HepG2 (cell line): ENCODE results near the gene FAM53B. TPM values are rescaled to one million over a fixed set of nuclear protein-coding genes. Genes with fewer than 3 reads are reported as not detected.

Experiments
- ATAC-seq: fragments of 200-7000 bp; cut with Tn5 transposase; 3 replicates; pipeline ENCODE4 v1.9.1; 2020; ENCODE audit warnings: mild to moderate bottlenecking, moderate library complexity
- BruUV-seq: library from RNA; stranded (reverse); fragments of 400-500 nt; replicated peaks from 2 replicates; lab custom pipeline; 2021; lab: Mats Ljungman, UMichigan
- CTCF ChIA-PET: fragments of 300-600 bp; formaldehyde crosslinking; extraction: SDS; loops from one replicate; lab custom pipeline; 2021; ENCODE audit warnings: low total read pairs, inconsistent platforms, low intra/inter-chr PET ratio; lab: Yijun Ruan, JAX
- POLR2A ChIA-PET: fragments of 350-600 bp; sonication (Branson Sonifier 250); formaldehyde crosslinking; loops from one replicate; lab custom pipeline; 2020; ENCODE audit warnings: antibody characterized with exemption, inconsistent platforms; lab: Yijun Ruan, JAX
- DNase-seq: peaks from one replicate; pipeline ENCODE4 v3.0.0-alpha.2; 2015; ENCODE audit warnings: low spot score
- FAIRE-seq: peaks from 3 replicates; lab custom pipeline; 2011; peaks lifted over from hg19 to GRCh38; lab: Jason Lieb, UNC
- H2AFZ ChIP-seq: one replicate; pipeline ENCODE4 v1.6.1; 2011; ENCODE audit warnings: low read length, inconsistent platforms
- H3K27ac ChIP-seq: fragments of 300-600 bp; 3 replicates; pipeline ENCODE4 v1.8.0; 2011; ENCODE audit warnings: mixed run types, mild to moderate bottlenecking, mixed read lengths, low read length, inconsistent platforms; ENCODE audit not compliant: insufficient read depth; ENCODE audit errors: extremely low read length
- H3K27me3 ChIP-seq, 2 experiments: fragments of 200-600 bp in 1 of 2; 2 replicates in 1 of 2; 3 replicates in 1 of 2; pipeline versions ENCODE4 v1.6.0 to v1.8.0; 2011; ENCODE audit warnings: low read length in 2 of 2, mild to moderate bottlenecking in 2 of 2, moderate library complexity in 2 of 2, inconsistent platforms in 1 of 2; ENCODE audit not compliant: insufficient read depth in 2 of 2, control insufficient read depth in 1 of 2
- H3K36me3 ChIP-seq, 2 experiments: fragments of 200-600 bp in 1 of 2; replicated peaks in 1 of 2; 2 replicates in 1 of 2; 3 replicates in 1 of 2; pipeline versions ENCODE4 v1.5.1 to v1.8.0; 2011; ENCODE audit warnings: low read length in 2 of 2, inconsistent platforms in 1 of 2; ENCODE audit not compliant: insufficient read depth in 2 of 2, control insufficient read depth in 1 of 2
- H3K4me1 ChIP-seq: 2 replicates; pipeline ENCODE4 v1.5.1; 2012; ENCODE audit warnings: low read length, inconsistent platforms; ENCODE audit not compliant: insufficient read depth
- H3K4me2 ChIP-seq: 2 replicates; pipeline ENCODE4 v1.6.0; 2011; ENCODE audit warnings: low read depth, low read length, inconsistent platforms
- H3K4me3 ChIP-seq, 3 experiments: fragments of 200-600 bp in 1 of 3; sonication (generic), shearing (Covaris generic) in 1 of 3; replicated peaks in 1 of 3; 2 replicates each; pipeline ENCODE4 v1.5.1; 2011 to 2016; ENCODE audit warnings: low read length in 3 of 3, inconsistent platforms in 2 of 3, low read depth in 2 of 3, mild to moderate bottlenecking in 2 of 3, control low read depth in 1 of 3, mixed read lengths in 1 of 3; ENCODE audit not compliant: insufficient read depth in 1 of 3
- H3K79me2 ChIP-seq: one replicate; pipeline ENCODE4 v1.6.1; 2011; ENCODE audit warnings: low read length, inconsistent platforms; ENCODE audit not compliant: insufficient read depth
- H3K9ac ChIP-seq: 2 replicates; pipeline ENCODE4 v1.6.0; 2011; ENCODE audit warnings: mild to moderate bottlenecking, low read depth, low read length, inconsistent platforms; ENCODE audit not compliant: insufficient read depth
- H3K9me3 ChIP-seq: 2 replicates; pipeline ENCODE4 v1.5.1; 2012; ENCODE audit warnings: mild to moderate bottlenecking, low read length
- H4K20me1 ChIP-seq: 2 replicates; pipeline ENCODE4 v1.6.0; 2011; ENCODE audit warnings: inconsistent platforms, mild to moderate bottlenecking, low read length, moderate library complexity; ENCODE audit not compliant: insufficient read depth
- AGO2 ChIP-seq: fragments of 200-400 bp; formaldehyde crosslinking; optimal IDR thresholded peaks from 2 replicates; pipeline ENCODE3; 2017; ENCODE audit warnings: mild to moderate bottlenecking, low read depth, low read length, moderate library complexity
- ARHGAP35 ChIP-seq: sonication (generic); formaldehyde crosslinking; IDR thresholded peaks from 2 replicates; pipeline ENCODE4 v1.9.0; 2022; ENCODE audit warnings: mild to moderate bottlenecking, inconsistent platforms, moderate library complexity, missing genetic modification reagents, borderline replicate concordance
- LCORL ChIP-seq, 2 experiments: fragments of 450-650 bp in 1 of 2; sonication (generic) in 1 of 2; formaldehyde crosslinking in 1 of 2; IDR thresholded peaks; 2 replicates each; pipeline versions ENCODE4 v1.5.0 to v1.6.1; 2017 to 2020; ENCODE audit warnings: antibody characterized with exemption in 1 of 2, missing genetic modification reagents in 1 of 2
- MAX ChIP-seq: IDR thresholded peaks from 2 replicates; pipeline ENCODE4 v1.6.1; 2012; ENCODE audit warnings: inconsistent platforms
- NFE2L2 ChIP-seq: fragments of 150-350 bp; IDR thresholded peaks from 2 replicates; pipeline ENCODE4 v1.6.1; 2014; ENCODE audit warnings: low read length
- SALL2 ChIP-seq: sonication (generic); formaldehyde crosslinking; IDR thresholded peaks from 2 replicates; pipeline ENCODE4 v1.8.1; 2023; ENCODE audit warnings: mild to moderate bottlenecking, missing genetic modification reagents, inconsistent platforms
- SATB2 ChIP-seq: sonication (generic); formaldehyde crosslinking; IDR thresholded peaks from 2 replicates; pipeline ENCODE4 v1.5.0; 2020; ENCODE audit warnings: missing genetic modification reagents
- SSRP1 ChIP-seq: IDR thresholded peaks from 2 replicates; pipeline ENCODE4 v1.6.1; 2016; ENCODE audit warnings: control low read depth
- TFDP1 ChIP-seq: IDR thresholded peaks from 2 replicates; pipeline ENCODE4 v1.6.1; 2016; ENCODE audit warnings: missing compliant biosample characterization, missing genetic modification reagents, borderline replicate concordance
- ZBTB33 ChIP-seq: sonication (generic); formaldehyde crosslinking; IDR thresholded peaks from 2 replicates; pipeline ENCODE4 v1.4.0; 2020; ENCODE audit warnings: missing genetic modification reagents
- ZNF607 ChIP-seq: sonication (generic); formaldehyde crosslinking; IDR thresholded peaks from 2 replicates; pipeline ENCODE4 v1.5.1; 2020; ENCODE audit warnings: missing genetic modification reagents, mild to moderate bottlenecking, borderline replicate concordance
- ZNF709 ChIP-seq: sonication (generic); formaldehyde crosslinking; IDR thresholded peaks from 2 replicates; pipeline ENCODE4 v1.5.0; 2020; ENCODE audit warnings: mild to moderate bottlenecking, missing genetic modification reagents
- ZNF713 ChIP-seq: sonication (generic); formaldehyde crosslinking; IDR thresholded peaks from 2 replicates; pipeline ENCODE4 v1.4.0; 2020; ENCODE audit warnings: mild to moderate bottlenecking, missing genetic modification reagents
- ZNF883 ChIP-seq: sonication (generic); formaldehyde crosslinking; IDR thresholded peaks from 2 replicates; pipeline ENCODE4 v1.5.1; 2020; ENCODE audit warnings: mild to moderate bottlenecking, missing genetic modification reagents; ENCODE audit errors: not compliant biosample characterization
- WGBS: methylation state at CpG from one replicate; pipeline ENCODE4 v1.1.6; 2017; ENCODE audit warnings: low lambda C conversion rate; 5-methylcytosine and 5-hydroxymethylcytosine counted together
- in situ Hi-C: cut with HindIII; loops from 2 replicates; pipeline ENCODE4 v1.10.0; 2017; ENCODE audit warnings: low pct_unique_long_range_greater_than_20kb; ENCODE audit not compliant: extremely low pct_ligation_motif_present
- intact Hi-C: fragments of 100-400 bp; cut with micrococcal nuclease; formaldehyde crosslinking; loops from one replicate; pipeline ENCODE4 v1.10.0; 2022; ENCODE audit not compliant: unreplicated experiment
- polyA plus RNA-seq, 8 experiments: library from polyadenylated mRNA; depleted of rRNA in 3 of 8; stranded (reverse) in 7 of 8; unstranded in 1 of 8; fragments of >200 nt; fragmentation: Illumina TruSeq in 4 of 8; extraction: Trizol in 4 of 8; gene quantifications; 2 replicates each; pipeline versions ENCODE4 v1.2.1 to v1.2.3, GENCODE V29; 2011 to 2016; ENCODE audit warnings: low read depth in 4 of 8, missing spikeins in 1 of 8, mixed read lengths in 1 of 8; ENCODE audit not compliant: insufficient read depth in 1 of 8
- total RNA-seq, 5 experiments: library from RNA; depleted of rRNA; stranded (reverse); fragments of >200 nt; fragmentation: Illumina TruSeq; extraction: Trizol; gene quantifications; 2 replicates each; pipeline ENCODE4 v1.2.3, GENCODE V29; 2016; ENCODE audit warnings: low read depth in 1 of 5

The FAM53B gene
- total and polyA plus RNA-seq, 2 of the 13 experiments (the other 11 are each of a cell fraction or from before 2014, with no cell fraction given), result 6.4 to 19.3 TPM

GRCh38 chr10:124622866-124623536, 121.2 kb downstream of the FAM53B start:
- no peaks in the 10 kb centered on the region for H4K20me1 ChIP-seq
- no peaks in the 10 kb centered on the region for H3K27me3 ChIP-seq
- FAIRE-seq (no peak), ATAC-seq (no peak), DNase-seq (no peak)
- no peak overlapping the region for H3K9ac ChIP-seq
- no peak overlapping the region for H3K4me2 ChIP-seq
- H3K36me3 ChIP-seq, result peaks cover 7 to 14% of the 10 kb centered on the region in 2 experiments; a peak in 4 of 5 replicates
- no peaks in the 10 kb centered on the region for H3K4me1 ChIP-seq
- TF ChIP-seq ZBTB33 (peak; percentile 61; the same call in 1 of the 2 replicates), AGO2 (peak; percentile 68), SALL2 (CRISPR knock-in tag) (no peak), MAX (no peak)
- no peak overlapping the region for H2AFZ ChIP-seq
- POLR2A ChIA-PET, result no interaction called here
- no peaks in the 10 kb centered on the region for H3K9me3 ChIP-seq
- 91% methylated on average over 16 of the region's 31 CpGs for WGBS
- in situ Hi-C loops (no loop called here), intact Hi-C loops (no loop called here)
- H3K27ac ChIP-seq, result no peak overlapping the region
- no peak overlapping the region for H3K4me3 ChIP-seq
- CTCF ChIA-PET, result no interaction called here
- H3K79me2 ChIP-seq, result no peaks in the 10 kb centered on the region
- no TSS peak for BruUV-seq

- Histone ChIP-seq H3K36me3 (peaks cover 10 to 14% of the 10 kb centered on the region in 2 experiments; a peak in 4 of 5 replicates), H3K79me2 (no peaks in the 10 kb centered on the region), H3K4me2 (no peak overlapping the region), H3K9ac (no peak overlapping the region), H4K20me1 (no peaks in the 10 kb centered on the region), H3K9me3 (no peaks in the 10 kb centered on the region), H2AFZ (no peak overlapping the region), H3K4me1 (no peaks in the 10 kb centered on the region), H3K4me3 (no peak overlapping the region), H3K27me3 (no peaks in the 10 kb centered on the region), H3K27ac (no peak overlapping the region)
- ChIA-PET POLR2A (no interaction called here), CTCF (no interaction called here)
- BruUV-seq, result no TSS peak
- intact Hi-C loops (no loop called here), in situ Hi-C loops (no loop called here)
- ATAC-seq (no peak), DNase-seq (no peak), FAIRE-seq (no peak)
- WGBS, result 97% methylated on average over 8 of the region's 13 CpGs
- TF ChIP-seq SSRP1 (CRISPR knock-in tag), result no peak
- TF ChIP-seq NFE2L2, result no peak
- TF ChIP-seq ZNF709 (CRISPR knock-in tag), result no peak
- no peak for TF ChIP-seq TFDP1 (CRISPR knock-in tag)
- no peak for TF ChIP-seq ZNF607 (CRISPR knock-in tag)
- TF ChIP-seq ZNF713 (CRISPR knock-in tag), result no peak
- no peak for TF ChIP-seq ARHGAP35
- no peak for TF ChIP-seq ZNF883
- no peak for TF ChIP-seq LCORL (IDR thresholded peaks at IDR 0.05)
- TF ChIP-seq LCORL (CRISPR knock-in tag; IDR thresholded peaks at IDR 0.05), result no peak
- TF ChIP-seq SATB2 (CRISPR knock-in tag), result no peak
These were observed 122.0 kb downstream of the FAM53B start for GRCh38 chr10:124622158-124622557.
